SJCRH30 (cell line): ENCODE data around the gene LILRB5. TPM values are rescaled to one million over a fixed set of nuclear protein-coding genes. Genes with fewer than 3 reads are reported as not detected.
A peak's percentile ranks its signal among the peaks of the same experiment; 100 is the strongest.
"Not testable (repeated sequence)": the region's sequence is repeated elsewhere in the genome, so short reads cannot be mapped to it uniquely, and the experiment has no call there.

Experiments
- DNase-seq, 2 experiments: peaks; one replicate each; pipeline ENCODE4 v3.0.0-alpha.2; 2015 to 2020
- H3K27ac ChIP-seq: fragments of 250-450 bp; sonication (Bioruptor Pico); 2 replicates; pipeline ENCODE4 v1.5.1; 2020; ENCODE audit warnings: mild to moderate bottlenecking, moderate library complexity
- H3K27me3 ChIP-seq: fragments of 250-450 bp; sonication (Bioruptor Pico); 2 replicates; pipeline ENCODE4 v1.5.1; 2020; ENCODE audit warnings: mild to moderate bottlenecking, moderate library complexity
- H3K36me3 ChIP-seq: fragments of 250-450 bp; sonication (Bioruptor Pico); 2 replicates; pipeline ENCODE4 v1.5.1; 2020; ENCODE audit warnings: mild to moderate bottlenecking, moderate library complexity
- H3K4me1 ChIP-seq: fragments of 250-450 bp; sonication (Bioruptor Pico); 2 replicates; pipeline ENCODE4 v1.5.1; 2020; ENCODE audit warnings: mild to moderate bottlenecking, moderate library complexity
- H3K4me3 ChIP-seq: fragments of 250-450 bp; sonication (Bioruptor Pico); 2 replicates; pipeline ENCODE4 v1.5.1; 2020; ENCODE audit warnings: mild to moderate bottlenecking, moderate library complexity
- H3K9me3 ChIP-seq: fragments of 250-450 bp; sonication (Bioruptor Pico); replicated peaks from 2 replicates; pipeline ENCODE4 v1.5.1; 2020; ENCODE audit warnings: mild to moderate bottlenecking, moderate library complexity
- total RNA-seq: library from RNA; depleted of rRNA; stranded (reverse); fragments of >200 nt; shearing (Covaris generic); gene quantifications from 2 replicates; pipeline ENCODE4 v1.2.3, GENCODE V29; 2014

LILRB5 gene
- total RNA-seq, 1 experiment from 2014 or later: 0.02 TPM

GRCh38 chr19:54281007-54281728 is 24.1 kb upstream of the LILRB5 start, which contains the start of gene LILRB2:
TSS of gene LILRB2 (minus strand) at chr19:54281110. CDS start at chr19:54280496, 614 bp downstream.
- H3K9me3 ChIP-seq: no peaks in the 10 kb centered on the region
- H3K36me3 ChIP-seq: no peaks in the 10 kb centered on the region
- H3K4me3 ChIP-seq: no peak within 1 kb of the TSS
- no peak within 1 kb of the TSS for H3K27ac ChIP-seq
- peaks cover 8% of the 10 kb centered on the region; the same call in 1 of the 2 replicates for H3K27me3 ChIP-seq
- DNase-seq: no peak
- no peaks in the 10 kb centered on the region for H3K4me1 ChIP-seq

GRCh38 chr19:54280441-54280840 is 23.4 kb upstream of the LILRB5 start:
- H3K27me3 ChIP-seq, H3K36me3 ChIP-seq, H3K4me3 ChIP-seq, H3K27ac ChIP-seq, DNase-seq, H3K4me1 ChIP-seq, H3K9me3 ChIP-seq: not testable (repeated sequence)

GRCh38 chr19:54280025-54280424 is 23.0 kb upstream of the LILRB5 start:
- not testable (repeated sequence) for H3K36me3 ChIP-seq, H3K9me3 ChIP-seq, H3K4me3 ChIP-seq, H3K4me1 ChIP-seq, H3K27ac ChIP-seq, DNase-seq, H3K27me3 ChIP-seq

- H3K4me3 ChIP-seq: no peak overlapping the region
- no peaks in the 10 kb centered on the region for H3K36me3 ChIP-seq
- H3K27me3 ChIP-seq: peaks cover 8% of the 10 kb centered on the region; the same call in 1 of the 2 replicates
- H3K4me1 ChIP-seq: no peaks in the 10 kb centered on the region
- no peak overlapping the region for H3K27ac ChIP-seq
- no peaks in the 10 kb centered on the region for H3K9me3 ChIP-seq
- no peak for DNase-seq
These were observed 22.4 kb upstream of the LILRB5 start for GRCh38 chr19:54279406-54279962.

GRCh38 chr19:54278571-54279195 is 21.6 kb upstream of the LILRB5 start:
- not testable (repeated sequence) for H3K27me3 ChIP-seq, DNase-seq, H3K27ac ChIP-seq, H3K4me3 ChIP-seq, H3K4me1 ChIP-seq, H3K9me3 ChIP-seq, H3K36me3 ChIP-seq

GRCh38 chr19:54278056-54278455 is 21.0 kb upstream of the LILRB5 start:
- DNase-seq, H3K4me1 ChIP-seq, H3K27me3 ChIP-seq, H3K36me3 ChIP-seq, H3K9me3 ChIP-seq, H3K4me3 ChIP-seq, H3K27ac ChIP-seq: not testable (repeated sequence)

- not testable (repeated sequence) for H3K4me1 ChIP-seq, H3K27ac ChIP-seq, DNase-seq, H3K36me3 ChIP-seq, H3K4me3 ChIP-seq, H3K9me3 ChIP-seq, H3K27me3 ChIP-seq
These were observed 20.1 kb upstream of the LILRB5 start for GRCh38 chr19:54277111-54277615.

GRCh38 chr19:54275951-54276350 is 18.9 kb upstream of the LILRB5 start:
- no peak overlapping the region for H3K27ac ChIP-seq
- peak in 1 of 2 experiments; percentile 12 for DNase-seq
- no peaks in the 10 kb centered on the region for H3K9me3 ChIP-seq
- no peaks in the 10 kb centered on the region for H3K27me3 ChIP-seq
- no peak overlapping the region for H3K4me3 ChIP-seq
- no peaks in the 10 kb centered on the region for H3K4me1 ChIP-seq
- H3K36me3 ChIP-seq: no peaks in the 10 kb centered on the region

- H3K36me3 ChIP-seq, H3K9me3 ChIP-seq, DNase-seq, H3K27me3 ChIP-seq, H3K27ac ChIP-seq, H3K4me3 ChIP-seq, H3K4me1 ChIP-seq: not testable (repeated sequence)
These were observed 17.4 kb upstream of the LILRB5 start for GRCh38 chr19:54274516-54274915.

- H3K4me1 ChIP-seq: no peaks in the 10 kb centered on the region
- H3K36me3 ChIP-seq: no peaks in the 10 kb centered on the region
- H3K9me3 ChIP-seq: no peaks in the 10 kb centered on the region
- no peak overlapping the region for H3K4me3 ChIP-seq
- peaks cover 6% of the 10 kb centered on the region; the same call in 1 of the 2 replicates for H3K27me3 ChIP-seq
- H3K27ac ChIP-seq: no peak overlapping the region
- no peak for DNase-seq
These were observed 16.7 kb upstream of the LILRB5 start for GRCh38 chr19:54273821-54274220.

- not testable (repeated sequence) for H3K27me3 ChIP-seq, H3K27ac ChIP-seq, DNase-seq, H3K36me3 ChIP-seq, H3K9me3 ChIP-seq, H3K4me3 ChIP-seq, H3K4me1 ChIP-seq
These were observed 15.1 kb upstream of the LILRB5 start for GRCh38 chr19:54272181-54272580.

GRCh38 chr19:54271587-54271986 is 14.5 kb upstream of the LILRB5 start:
- H3K27me3 ChIP-seq, DNase-seq, H3K27ac ChIP-seq, H3K4me1 ChIP-seq, H3K36me3 ChIP-seq, H3K4me3 ChIP-seq, H3K9me3 ChIP-seq: not testable (repeated sequence)

- no peak overlapping the region for H3K4me3 ChIP-seq
- no peak for DNase-seq
- no peak overlapping the region for H3K27ac ChIP-seq
These were observed 14.0 kb upstream of the LILRB5 start for GRCh38 chr19:54271106-54271505.

GRCh38 chr19:54268936-54269335 is 11.9 kb upstream of the LILRB5 start:
- no peaks in the 10 kb centered on the region for H3K36me3 ChIP-seq
- DNase-seq: no peak
- H3K27me3 ChIP-seq: peaks cover 6% of the 10 kb centered on the region; the same call in 1 of the 2 replicates
- no peaks in the 10 kb centered on the region for H3K9me3 ChIP-seq
- no peak overlapping the region for H3K4me3 ChIP-seq
- H3K4me1 ChIP-seq: no peaks in the 10 kb centered on the region
- H3K27ac ChIP-seq: no peak overlapping the region

More at GRCh38 chr19:54271106-54271505, 14.0 kb upstream of the LILRB5 start:
- no peaks in the 10 kb centered on the region for H3K36me3 ChIP-seq
- no peaks in the 10 kb centered on the region for H3K9me3 ChIP-seq
- peaks cover 6% of the 10 kb centered on the region; the same call in 1 of the 2 replicates for H3K27me3 ChIP-seq
- no peaks in the 10 kb centered on the region for H3K4me1 ChIP-seq

- Histone ChIP-seq H3K27ac (no peak overlapping the region), H3K4me3 (no peak overlapping the region)
- DNase-seq: peak; percentile 68 to 81
These were observed 9.1 kb upstream of the LILRB5 start for GRCh38 chr19:54266133-54266532.

More at GRCh38 chr19:54266133-54266532, 9.1 kb upstream of the LILRB5 start:
- Histone ChIP-seq H3K36me3 (no peaks in the 10 kb centered on the region), H3K9me3 (no peaks in the 10 kb centered on the region), H3K4me1 (no peaks in the 10 kb centered on the region), H3K27me3 (peaks cover 6% of the 10 kb centered on the region; the same call in 1 of the 2 replicates)
